ENCODE data around the gene KPNA1. TPM values are rescaled to one million over a fixed set of nuclear protein-coding genes. Genes with fewer than 3 reads are reported as not detected.
A peak's percentile ranks its signal among the peaks of the same experiment; 100 is the strongest.

The KPNA1 gene
- polyA plus RNA-seq (ENCODE audit: insufficient read length): 40.9 TPM

- DNase-seq: peak; percentile 94
These were observed at the start of gene KPNA1 for GRCh38 chr3:122514123-122515019. Gene KPNA1 (minus strand): TSS chr3:122514939. CDS start chr3:122496565, 18,374 bp downstream.

GRCh38 chr3:122564155-122564912, 49.6 kb upstream of the KPNA1 start, which contains the start of the genes DTX3L and PARP9:
Gene DTX3L (plus strand): TSS chr3:122564338. CDS start chr3:122564427, 89 bp downstream.
Gene PARP9 (minus strand): TSS chr3:122564300. CDS start chr3:122559620, 4,680 bp downstream.
- DNase-seq: peak; percentile 83

GRCh38 chr3:122563717-122564025, 48.9 kb upstream of the KPNA1 start:
- peak; percentile 25 for DNase-seq

GRCh38 chr3:122562923-122563716, 48.4 kb upstream of the KPNA1 start:
- no peak for DNase-seq

GRCh38 chr3:122560680-122561079, 45.9 kb upstream of the KPNA1 start:
- DNase-seq: peak; percentile 33

- DNase-seq: no peak
These were observed 45.2 kb upstream of the KPNA1 start for GRCh38 chr3:122559906-122560305.

- DNase-seq: no peak
These were observed 43.9 kb upstream of the KPNA1 start for GRCh38 chr3:122558605-122559004.

GRCh38 chr3:122557356-122557755, 42.6 kb upstream of the KPNA1 start:
- no peak for DNase-seq

GRCh38 chr3:122555275-122556071, 40.7 kb upstream of the KPNA1 start:
- DNase-seq: no peak

- DNase-seq: no peak
These were observed 38.4 kb upstream of the KPNA1 start for GRCh38 chr3:122553171-122553570.

- DNase-seq: no peak
These were observed 33.9 kb upstream of the KPNA1 start for GRCh38 chr3:122548619-122549018.

GRCh38 chr3:122548076-122548475, 33.3 kb upstream of the KPNA1 start:
- no peak for DNase-seq

GRCh38 chr3:122546151-122546550, 31.4 kb upstream of the KPNA1 start:
- DNase-seq: no peak

GRCh38 chr3:122538956-122539490, 24.3 kb upstream of the KPNA1 start:
- DNase-seq: no peak

GRCh38 chr3:122536632-122537001, 21.9 kb upstream of the KPNA1 start:
- no peak for DNase-seq

- DNase-seq: no peak
These were observed 21.4 kb upstream of the KPNA1 start for GRCh38 chr3:122535964-122536631.

GRCh38 chr3:122533931-122534334, 19.2 kb upstream of the KPNA1 start:
- no peak for DNase-seq

GRCh38 chr3:122533480-122533879, 18.7 kb upstream of the KPNA1 start:
- DNase-seq: no peak

- no peak for DNase-seq
These were observed 15.4 kb upstream of the KPNA1 start for GRCh38 chr3:122530164-122530563.

GRCh38 chr3:122523317-122523716, 8.6 kb upstream of the KPNA1 start:
- DNase-seq: no peak

- no peak for DNase-seq
These were observed 6.1 kb upstream of the KPNA1 start for GRCh38 chr3:122520861-122521260.

All from hindlimb muscle (tissue), 1 donor.